Activated CD8-positive, alpha-beta T cell treated with anti-CD3 and anti-CD28 coated beads for 36 hours (primary cell): ENCODE results near the gene PPP2CA. TPM values are rescaled to one million over a fixed set of nuclear protein-coding genes. Genes with fewer than 3 reads are reported as not detected.
"Not testable (repeated sequence)": the region's sequence is repeated elsewhere in the genome, so short reads cannot be mapped to it uniquely, and the experiment has no call there.

Experiments
- ATAC-seq: fragments of 200-7000 bp; cut with Tn5 transposase; one replicate; pipeline ENCODE4 v1.10.0; 2021; ENCODE audit warnings: mild to moderate bottlenecking, moderate library complexity
- CTCF ChIA-PET: fragments of 350-600 bp; sonication (Branson Sonifier 250); formaldehyde crosslinking; loops from one replicate; lab custom pipeline; 2021; ENCODE audit warnings: antibody characterized with exemption; lab: Charles Lee
- POLR2A ChIA-PET: fragments of 350-600 bp; sonication (Branson Sonifier 250); formaldehyde crosslinking; loops from one replicate; lab custom pipeline; 2021; ENCODE audit warnings: antibody characterized with exemption; lab: Charles Lee
- DNase-seq: peaks from one replicate; pipeline ENCODE4 v3.0.0-alpha.2; 2020
- H3K27ac Mint-ChIP-seq: one replicate; pipeline ENCODE4 v1.8.0; 2021; ENCODE audit warnings: mild to moderate bottlenecking, mixed read lengths
- H3K27me3 Mint-ChIP-seq: one replicate; pipeline ENCODE4 v1.8.0; 2021; ENCODE audit warnings: mixed read lengths
- H3K36me3 Mint-ChIP-seq: one replicate; pipeline ENCODE4 v1.8.0; 2021; ENCODE audit warnings: low read depth, mixed read lengths
- H3K4me1 Mint-ChIP-seq: one replicate; pipeline ENCODE4 v1.8.0; 2021; ENCODE audit warnings: low read depth, mixed read lengths
- H3K4me3 Mint-ChIP-seq: one replicate; pipeline ENCODE4 v1.8.0; 2021; ENCODE audit warnings: mild to moderate bottlenecking, moderate library complexity, mixed read lengths
- H3K9me3 Mint-ChIP-seq: one replicate; pipeline ENCODE4 v1.8.0; 2021; ENCODE audit warnings: mixed read lengths
- CTCF ChIP-seq: fragments of 200-600 bp; IDR thresholded peaks from one replicate; pipeline ENCODE4 v1.8.0; 2022; ENCODE audit warnings: antibody characterized with exemption, mild to moderate bottlenecking
- intact Hi-C: fragments of 100-400 bp; cut with micrococcal nuclease; formaldehyde crosslinking; loops from one replicate; pipeline ENCODE4 v1.10.0; 2022
- total RNA-seq, 2 experiments: library from RNA; stranded (reverse); gene quantifications; one replicate each; pipeline ENCODE4 v1.2.3, GENCODE V29; 2021

PPP2CA gene
- total RNA-seq, 2 experiments from 2014 or later: 147 to 153 TPM

GRCh38 chr5:134215757-134216156, 10.1 kb downstream of the PPP2CA start:
- DNase-seq (no peak), ATAC-seq (no peak)
- peaks cover 68% of the 10 kb centered on the region for H3K4me1 Mint-ChIP-seq
- peaks cover 38% of the 10 kb centered on the region for H3K36me3 Mint-ChIP-seq
- POLR2A ChIA-PET: interaction anchor here (0.7 to 1.0 kb wide), 2 partner anchors 9 to 38 kb away, joined by 3 to 4 read pairs; no protein-coding TSS in a partner anchor
- CTCF ChIA-PET: interaction anchor here (2.2 to 3.1 kb wide), 2 partner anchors 30 to 74 kb away, joined by 6 to 10 read pairs; no protein-coding TSS in a partner anchor
- H3K4me3 Mint-ChIP-seq: no peak overlapping the region
- H3K9me3 Mint-ChIP-seq: no peaks in the 10 kb centered on the region
- H3K27ac Mint-ChIP-seq: peak overlapping the region; percentile 58
- H3K27me3 Mint-ChIP-seq: no peaks in the 10 kb centered on the region
- TF ChIP-seq CTCF: no peak
- intact Hi-C loops: no loop called here

- intact Hi-C loops, DNase-seq, H3K27me3 Mint-ChIP-seq, ATAC-seq, H3K9me3 Mint-ChIP-seq, H3K4me3 Mint-ChIP-seq: not testable (repeated sequence)
- H3K4me1 Mint-ChIP-seq: peaks cover 58% of the 10 kb centered on the region
- ChIA-PET POLR2A (interaction anchor here (0.5 to 4.0 kb wide), 3 partner anchors 15 to 115 kb away, joined by 3 to 16 read pairs (median 3); partner anchors contain the start of gene PPP2CA), CTCF (interaction anchor here (0.8 to 4.0 kb wide), 2 partner anchors 13 to 27 kb away, joined by 4 to 20 read pairs; no protein-coding TSS in a partner anchor)
- H3K27ac Mint-ChIP-seq: peak overlapping the region; percentile 48
- H3K36me3 Mint-ChIP-seq: peaks cover 21% of the 10 kb centered on the region
Observed at GRCh38 chr5:134211263-134212031, 14.4 kb downstream of the PPP2CA start.

GRCh38 chr5:134209477-134210245, 16.2 kb downstream of the PPP2CA start:
- ChIA-PET POLR2A (interaction anchor here (1.1 to 4.0 kb wide), 3 partner anchors 8 to 33 kb away, joined by 3 to 16 read pairs (median 5); partner anchors contain the start of genes PPP2CA and SKP1), CTCF (interaction anchor here (0.6 to 4.0 kb wide), 6 partner anchors 14 to 170 kb away, joined by 3 to 20 read pairs (median 3); no protein-coding TSS in a partner anchor)
- no peak for TF ChIP-seq CTCF
- Mint-ChIP-seq H3K4me3 (no peak overlapping the region), H3K27me3 (no peaks in the 10 kb centered on the region), H3K4me1 (peaks cover 53% of the 10 kb centered on the region), H3K9me3 (no peaks in the 10 kb centered on the region), H3K36me3 (peaks cover 25% of the 10 kb centered on the region), H3K27ac (peak overlapping the region; percentile 9)
- intact Hi-C loops: no loop called here
- ATAC-seq (no peak), DNase-seq (no peak)

- no peak for TF ChIP-seq CTCF
- intact Hi-C loops: no loop called here
- ATAC-seq (no peak), DNase-seq (no peak)
- CTCF ChIA-PET: interaction anchor here (0.6 to 4.0 kb wide), 3 partner anchors 23 to 729 kb away, joined by 3 to 20 read pairs (median 3); no protein-coding TSS in a partner anchor
- peaks cover 37% of the 10 kb centered on the region for H3K4me1 Mint-ChIP-seq
- peaks cover 25% of the 10 kb centered on the region for H3K36me3 Mint-ChIP-seq
- no peak overlapping the region for H3K4me3 Mint-ChIP-seq
- H3K27me3 Mint-ChIP-seq: no peaks in the 10 kb centered on the region
- H3K9me3 Mint-ChIP-seq: no peaks in the 10 kb centered on the region
- no peak overlapping the region for H3K27ac Mint-ChIP-seq
- POLR2A ChIA-PET: no interaction called here
Observed at GRCh38 chr5:134207696-134208095, 18.2 kb downstream of the PPP2CA start.

- H3K9me3 Mint-ChIP-seq: no peaks in the 10 kb centered on the region
- no peak overlapping the region for H3K27ac Mint-ChIP-seq
- no peak for TF ChIP-seq CTCF
- H3K36me3 Mint-ChIP-seq: peaks cover 28% of the 10 kb centered on the region
- ChIA-PET CTCF (interaction anchor here (1.0 kb wide), 1 partner anchor 15 kb away, joined by 3 read pairs; no protein-coding TSS in a partner anchor), POLR2A (interaction anchor here (0.8 to 4.0 kb wide), 2 partner anchors 29 to 91 kb away, joined by 3 to 11 read pairs; partner anchors contain the start of gene SKP1)
- H3K4me1 Mint-ChIP-seq: peaks cover 29% of the 10 kb centered on the region
- no peaks in the 10 kb centered on the region for H3K27me3 Mint-ChIP-seq
- no peak overlapping the region for H3K4me3 Mint-ChIP-seq
- no peak for DNase-seq
- ATAC-seq: no peak
- intact Hi-C loops: no loop called here
Observed at GRCh38 chr5:134206627-134207160, 19.2 kb downstream of the PPP2CA start.
